ENCODE measurements around the gene AURKAIP1.

- TF ChIP-seq GATA2 (IDR thresholded peaks at IDR 0.05; ENCODE audit: low read depth, low read length) (no peak), GATA3 (IDR thresholded peaks at IDR 0.05; ENCODE audit: low read depth, low read length) (no peak)
These were observed 30.2 kb downstream of the AURKAIP1 start for GRCh38 chr1:1344655-1345361.

Data from SH-SY5Y (cell line).